HepG2 (cell line): ENCODE measurements around the gene TUBGCP6. TPM values are rescaled to one million over a fixed set of nuclear protein-coding genes. Genes with fewer than 3 reads are reported as not detected.

ENCODE experiments used
- CBFB ChIP-seq: sonication (generic); formaldehyde crosslinking; IDR thresholded peaks from 2 replicates; pipeline ENCODE4 v1.4.0; 2020; ENCODE audit warnings: missing genetic modification reagents
- CREB1 ChIP-seq, 2 experiments: fragments of 450-650 bp in 1 of 2; IDR thresholded peaks; 2 replicates each; pipeline ENCODE4 v1.6.1; 2016 to 2017; ENCODE audit warnings: control low read depth in 1 of 2, mild to moderate bottlenecking in 1 of 2, missing compliant biosample characterization in 1 of 2, missing genetic modification characterization in 1 of 2
- GABPA ChIP-seq, 2 experiments: IDR thresholded peaks; 2 replicates each; pipeline ENCODE4 v1.6.1; 2011 to 2016; ENCODE audit warnings: low read depth in 2 of 2, low read length in 1 of 2, missing biosample characterization in 1 of 2, missing genetic modification characterization in 1 of 2
- GMEB2 ChIP-seq: IDR thresholded peaks from 2 replicates; pipeline ENCODE4 v1.6.1; 2016; ENCODE audit warnings: missing biosample characterization, missing genetic modification reagents, low read depth
- GTF3A ChIP-seq: sonication (generic); formaldehyde crosslinking; conservative IDR thresholded peaks from 2 replicates; pipeline ENCODE4 v1.4.0; 2020; ENCODE audit warnings: mild to moderate bottlenecking, missing genetic modification reagents
- HNF1B ChIP-seq: sonication (generic); formaldehyde crosslinking; IDR thresholded peaks from 2 replicates; pipeline ENCODE4 v1.5.1; 2020; ENCODE audit warnings: mild to moderate bottlenecking, moderate library complexity, missing genetic modification reagents
- MLLT10 ChIP-seq: sonication (generic); formaldehyde crosslinking; IDR thresholded peaks from 2 replicates; pipeline ENCODE4 v1.4.0; 2020; ENCODE audit warnings: missing genetic modification reagents
- PHF8 ChIP-seq: sonication (generic); formaldehyde crosslinking; IDR thresholded peaks from 2 replicates; pipeline ENCODE4 v1.5.0; 2020; ENCODE audit warnings: missing genetic modification reagents
- SP2 ChIP-seq: sonication (generic); formaldehyde crosslinking; IDR thresholded peaks from 2 replicates; pipeline ENCODE4 v1.5.1; 2020; ENCODE audit warnings: mild to moderate bottlenecking, missing genetic modification reagents
- SP5 ChIP-seq: IDR thresholded peaks from 2 replicates; pipeline ENCODE4 v1.6.1; 2016; ENCODE audit warnings: low read depth, borderline replicate concordance
- TGIF2 ChIP-seq: IDR thresholded peaks from 2 replicates; pipeline ENCODE4 v1.6.1; 2016; ENCODE audit warnings: control low read depth, missing compliant biosample characterization
- ZFY ChIP-seq: sonication (generic); formaldehyde crosslinking; IDR thresholded peaks from 2 replicates; pipeline ENCODE4 v1.4.0; 2020; ENCODE audit warnings: missing genetic modification reagents
- ZNF138 ChIP-seq: sonication (generic); formaldehyde crosslinking; IDR thresholded peaks from 2 replicates; pipeline ENCODE4 v1.5.0; 2020; ENCODE audit warnings: mild to moderate bottlenecking, low read depth, missing genetic modification reagents
- polyA plus RNA-seq, 8 experiments: library from polyadenylated mRNA; depleted of rRNA in 3 of 8; stranded (reverse) in 7 of 8; unstranded in 1 of 8; fragments of >200 nt; fragmentation: Illumina TruSeq in 4 of 8; extraction: Trizol in 4 of 8; gene quantifications; 2 replicates each; pipeline versions ENCODE4 v1.2.1 to v1.2.3, GENCODE V29; 2011 to 2016; ENCODE audit warnings: low read depth in 4 of 8, missing spikeins in 1 of 8, mixed read lengths in 1 of 8; ENCODE audit not compliant: insufficient read depth in 1 of 8
- total RNA-seq, 5 experiments: library from RNA; depleted of rRNA; stranded (reverse); fragments of >200 nt; fragmentation: Illumina TruSeq; extraction: Trizol; gene quantifications; 2 replicates each; pipeline ENCODE4 v1.2.3, GENCODE V29; 2016; ENCODE audit warnings: low read depth in 1 of 5
- TF ChIP-seq, protein P1 (sequence below): sonication (generic); formaldehyde crosslinking; IDR thresholded peaks from 2 replicates; pipeline ENCODE4 v1.5.1; 2020; ENCODE audit warnings: mild to moderate bottlenecking, missing genetic modification reagents
- TF ChIP-seq, protein P2 (sequence below): sonication (generic); formaldehyde crosslinking; IDR thresholded peaks from 2 replicates; pipeline ENCODE4 v1.5.0; 2020; ENCODE audit warnings: missing genetic modification reagents
- TF ChIP-seq, protein P3 (sequence below): sonication (generic); formaldehyde crosslinking; conservative IDR thresholded peaks from 2 replicates; pipeline ENCODE4 v1.8.0; 2022; ENCODE audit warnings: mild to moderate bottlenecking, moderate library complexity, missing genetic modification reagents

The TUBGCP6 gene
- total and polyA plus RNA-seq, 2 of the 13 experiments (the other 11 are each of a cell fraction or from before 2014, with no cell fraction given): 14.6 to 15.7 TPM

DNA sequence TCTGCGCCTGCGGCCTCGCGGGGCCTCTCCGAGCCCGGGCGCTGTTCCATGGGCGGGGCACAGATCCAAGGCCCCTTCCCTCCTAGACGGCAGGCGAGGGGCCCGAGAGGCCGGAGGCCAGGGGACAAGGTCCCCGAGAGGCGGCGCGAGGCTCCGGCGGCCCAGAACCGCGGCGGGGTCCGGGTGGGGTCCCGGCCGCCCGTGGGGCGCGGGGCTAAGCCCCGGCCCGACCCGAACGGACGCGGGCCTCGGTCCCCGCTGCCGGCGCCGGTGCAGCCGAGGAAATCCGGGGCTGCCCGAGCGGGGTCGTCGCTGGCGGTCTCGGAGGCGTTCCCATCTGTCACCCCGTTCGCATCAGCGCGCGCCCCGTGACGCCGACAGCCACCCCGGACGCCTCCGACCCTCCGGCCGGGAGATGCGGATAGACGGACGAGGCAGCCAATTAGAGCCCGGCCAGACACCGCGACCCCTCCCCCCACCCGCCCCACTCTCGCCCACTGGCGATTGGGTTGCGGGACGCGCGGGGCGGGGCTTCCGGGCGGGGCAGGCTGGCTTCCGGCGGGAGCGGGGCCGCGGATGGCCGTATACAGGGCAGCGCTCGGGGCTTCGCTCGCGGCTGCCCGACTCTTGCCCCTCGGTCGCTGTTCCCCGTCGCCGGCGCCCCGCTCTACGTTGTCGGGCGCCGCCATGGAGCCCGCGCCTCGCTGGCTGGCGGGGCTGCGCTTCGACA lies 44.2 kb downstream of the TUBGCP6 start, which contains the start of gene SELENOO (continued):
- peak; percentile 88 for TF ChIP-seq GABPA (IDR thresholded peaks at IDR 0.05; ENCODE audit: low read depth, low read length)
- peak; percentile 89 for TF ChIP-seq GABPA (CRISPR knock-in tag; IDR thresholded peaks at IDR 0.05; ENCODE audit: low read depth)
- peak; percentile 94 for TF ChIP-seq SP2 (CRISPR knock-in tag)
- TF ChIP-seq SP5 (CRISPR knock-in tag): 0 out of 2 replicates have a peak, but pooled peaks have one; percentile 14
- no peak for TF ChIP-seq HNF1B (CRISPR knock-in tag)
- no peak; the same call in 1 of the 2 replicates for TF ChIP-seq GMEB2
- TF ChIP-seq PHF8 (CRISPR knock-in tag): peak; percentile 44; the same call in 1 of the 2 replicates
- TF ChIP-seq GTF3A (CRISPR knock-in tag): no peak
- TF ChIP-seq MLLT10: no peak
- TF ChIP-seq CBFB (CRISPR knock-in tag): no peak
- TF ChIP-seq, protein P1, sequence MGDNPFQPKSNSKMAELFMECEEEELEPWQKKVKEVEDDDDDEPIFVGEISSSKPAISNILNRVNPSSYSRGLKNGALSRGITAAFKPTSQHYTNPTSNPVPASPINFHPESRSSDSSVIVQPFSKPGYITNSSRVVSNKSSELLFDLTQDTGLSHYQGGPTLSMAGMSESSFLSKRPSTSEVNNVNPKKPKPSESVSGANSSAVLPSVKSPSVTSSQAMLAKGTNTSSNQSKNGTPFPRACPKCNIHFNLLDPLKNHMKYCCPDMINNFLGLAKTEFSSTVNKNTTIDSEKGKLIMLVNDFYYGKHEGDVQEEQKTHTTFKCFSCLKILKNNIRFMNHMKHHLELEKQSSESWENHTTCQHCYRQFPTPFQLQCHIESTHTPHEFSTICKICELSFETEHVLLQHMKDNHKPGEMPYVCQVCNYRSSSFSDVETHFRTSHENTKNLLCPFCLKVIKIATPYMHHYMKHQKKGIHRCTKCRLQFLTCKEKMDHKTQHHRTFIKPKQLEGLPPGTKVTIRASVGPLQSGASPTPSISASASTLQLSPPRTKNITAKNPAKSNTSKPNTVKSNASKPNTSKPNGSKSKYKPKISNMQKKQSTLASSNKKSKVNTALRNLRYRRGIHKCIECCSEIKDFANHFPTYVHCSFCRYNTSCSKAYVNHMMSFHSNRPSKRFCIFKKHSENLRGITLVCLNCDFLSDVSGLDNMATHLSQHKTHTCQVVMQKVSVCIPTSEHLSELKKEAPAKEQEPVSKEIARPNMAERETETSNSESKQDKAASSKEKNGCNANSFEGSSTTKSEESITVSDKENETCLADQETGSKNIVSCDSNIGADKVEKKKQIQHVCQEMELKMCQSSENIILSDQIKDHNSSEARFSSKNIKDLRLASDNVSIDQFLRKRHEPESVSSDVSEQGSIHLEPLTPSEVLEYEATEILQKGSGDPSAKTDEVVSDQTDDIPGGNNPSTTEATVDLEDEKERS: no peak
- TF ChIP-seq, protein P2, sequence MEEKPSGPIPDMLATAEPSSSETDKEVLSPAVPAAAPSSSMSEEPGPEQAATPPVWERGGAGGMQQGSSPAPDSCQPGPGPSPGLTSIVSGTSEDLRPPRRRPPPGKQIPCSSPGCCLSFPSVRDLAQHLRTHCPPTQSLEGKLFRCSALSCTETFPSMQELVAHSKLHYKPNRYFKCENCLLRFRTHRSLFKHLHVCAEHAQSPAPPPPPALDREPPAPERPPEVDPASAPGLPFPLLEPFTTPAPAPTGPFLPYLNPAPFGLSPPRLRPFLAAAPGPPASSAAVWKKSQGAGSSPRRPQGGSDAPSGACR (CRISPR knock-in tag): no peak
- TF ChIP-seq, protein P3, sequence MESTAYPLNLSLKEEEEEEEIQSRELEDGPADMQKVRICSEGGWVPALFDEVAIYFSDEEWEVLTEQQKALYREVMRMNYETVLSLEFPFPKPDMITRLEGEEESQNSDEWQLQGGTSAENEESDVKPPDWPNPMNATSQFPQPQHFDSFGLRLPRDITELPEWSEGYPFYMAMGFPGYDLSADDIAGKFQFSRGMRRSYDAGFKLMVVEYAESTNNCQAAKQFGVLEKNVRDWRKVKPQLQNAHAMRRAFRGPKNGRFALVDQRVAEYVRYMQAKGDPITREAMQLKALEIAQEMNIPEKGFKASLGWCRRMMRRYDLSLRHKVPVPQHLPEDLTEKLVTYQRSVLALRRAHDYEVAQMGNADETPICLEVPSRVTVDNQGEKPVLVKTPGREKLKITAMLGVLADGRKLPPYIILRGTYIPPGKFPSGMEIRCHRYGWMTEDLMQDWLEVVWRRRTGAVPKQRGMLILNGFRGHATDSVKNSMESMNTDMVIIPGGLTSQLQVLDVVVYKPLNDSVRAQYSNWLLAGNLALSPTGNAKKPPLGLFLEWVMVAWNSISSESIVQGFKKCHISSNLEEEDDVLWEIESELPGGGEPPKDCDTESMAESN (CRISPR knock-in tag): peak; percentile 55; the same call in 1 of the 2 replicates
- no peak for TF ChIP-seq ZNF138 (CRISPR knock-in tag)
- peak; percentile 58; the same call in 1 of the 2 replicates for TF ChIP-seq CREB1 (IDR thresholded peaks at IDR 0.05)
- no peak for TF ChIP-seq CREB1 (CRISPR knock-in tag; IDR thresholded peaks at IDR 0.05)
- peak; percentile 67; the same call in 1 of the 2 replicates for TF ChIP-seq ZFY
- TF ChIP-seq TGIF2 (CRISPR knock-in tag): 0 out of 2 replicates have a peak, but pooled peaks have one; percentile 42
